ENCODE results near the gene DPP3. TPM values are rescaled to one million over a fixed set of nuclear protein-coding genes. Genes with fewer than 3 reads are reported as not detected.
A peak's percentile ranks its signal among the peaks of the same experiment; 100 is the strongest.

Gene DPP3
- total RNA-seq, 1 experiment from 2014 or later = 55.6 TPM

GRCh38 chr11:66443602-66444001 lies 36.6 kb upstream of the DPP3 start:
- ATAC-seq = no peak
- no peaks in the 10 kb centered on the region for H3K36me3 ChIP-seq (ENCODE audit: control insufficient read depth in 1 of 2, insufficient read depth in 2 of 2, low read length in 2 of 2)
- DNase-seq (ENCODE audit: low read depth, low spot score) = peak; percentile 19
- H3K79me2 ChIP-seq (ENCODE audit: insufficient read depth, low read length) = no peaks in the 10 kb centered on the region
- CTCF ChIA-PET = no interaction called here
- intact Hi-C loops (cut with micrococcal nuclease) = no loop called here
- H3K27me3 ChIP-seq (ENCODE audit: insufficient read depth, low read length) = no peaks in the 10 kb centered on the region
- no peaks in the 10 kb centered on the region for H3K9me2 ChIP-seq (ENCODE audit: insufficient read depth)
- H3K4me2 ChIP-seq (ENCODE audit: low read length) = peak overlapping the region; percentile 27
- no peaks in the 10 kb centered on the region for H4K20me1 ChIP-seq (ENCODE audit: insufficient read depth)
- RAD21 ChIA-PET (ENCODE audit: low non-redundant PET in 1 of 2, low total read pairs in 2 of 2, uncharacterized antibody in 2 of 2, unreplicated experiment in 2 of 2) = no interaction called here
- no peak overlapping the region for H3K4me3 ChIP-seq (replicated peaks in 1 of 2; ENCODE audit: low read depth in 1 of 2, low read length in 2 of 2)
- BruUV-seq (replicated peaks) = no TSS peak
- no peak overlapping the region for H2AFZ ChIP-seq (ENCODE audit: low read depth, low read length, poor library complexity, severe bottlenecking)
- no peak overlapping the region for H3K27ac ChIP-seq (ENCODE audit: low read depth, low read length)
- H3K9ac ChIP-seq (ENCODE audit: low read length) = no peak overlapping the region
- peaks cover 0 to 16% of the 10 kb centered on the region in 2 experiments; a peak in 2 of 4 replicates for H3K4me1 ChIP-seq (ENCODE audit: control insufficient read depth in 1 of 2, insufficient read depth in 2 of 2, low read length in 2 of 2)
- POLR2A ChIA-PET = no interaction called here
- no peaks in the 10 kb centered on the region for H3K9me3 ChIP-seq (ENCODE audit: control insufficient read depth in 1 of 2, insufficient read depth in 1 of 2, low read depth in 1 of 2, low read length in 2 of 2)
- TF ChIP-seq ZBTB33 (IDR thresholded peaks at IDR 0.05; ENCODE audit: extremely low read depth, insufficient replicate concordance, low read length) (no peak), EZH2 (IDR thresholded peaks at IDR 0.05) (no peak), MAX (IDR thresholded peaks at IDR 0.05) (peak; percentile 43; the same call in 1 of the 2 replicates), JUND (IDR thresholded peaks at IDR 0.05) (no peak), CEBPB (IDR thresholded peaks at IDR 0.05; ENCODE audit: low read depth) (peak; percentile 58; the same call in 1 of the 2 replicates), RAD21 (IDR thresholded peaks at IDR 0.05; ENCODE audit: low read depth) (no peak), YY1 (IDR thresholded peaks at IDR 0.05; ENCODE audit: extremely low read depth, insufficient replicate concordance, low read depth, low read length) (no peak), EZH2phosphoT487 (IDR thresholded peaks at IDR 0.05; ENCODE audit: borderline replicate concordance) (no peak), SP1 (IDR thresholded peaks at IDR 0.05; ENCODE audit: low read depth) (0 out of 2 replicates have a peak, but pooled peaks have one; percentile 29), ZNF274 (IDR thresholded peaks at IDR 0.05; ENCODE audit: low read depth, low read length) (no peak), POLR2A (IDR thresholded peaks at IDR 0.05; ENCODE audit: borderline replicate concordance, extremely low read depth, insufficient read depth, insufficient read length) (no peak), FOSL1 (IDR thresholded peaks at IDR 0.05; ENCODE audit: low read depth) (peak; percentile 47; the same call in 1 of the 2 replicates), REST (IDR thresholded peaks at IDR 0.05; ENCODE audit: low read depth) (no peak), ZFX (IDR thresholded peaks at IDR 0.05) (no peak), ATF3 (IDR thresholded peaks at IDR 0.05) (no peak), SRF (IDR thresholded peaks at IDR 0.05; ENCODE audit: low read depth) (peak; percentile 67), CBX3 (IDR thresholded peaks at IDR 0.05; ENCODE audit: low read depth) (no peak), TCF7L2 (IDR thresholded peaks at IDR 0.05; ENCODE audit: borderline replicate concordance, extremely low read depth, insufficient read depth, insufficient read length) (no peak), SIN3A (IDR thresholded peaks at IDR 0.05; ENCODE audit: low read depth) (no peak), ELF1 (IDR thresholded peaks at IDR 0.05; ENCODE audit: borderline replicate concordance, low read depth) (no peak), CTCF (IDR thresholded peaks at IDR 0.05 in 2 of 3, conservative IDR thresholded peaks at IDR 0.05 in 1 of 3; ENCODE audit: borderline replicate concordance in 1 of 3, insufficient read depth in 1 of 3, low read depth in 2 of 3, low read length in 2 of 3) (no peak), POLR2AphosphoS5 (IDR thresholded peaks at IDR 0.05; ENCODE audit: low read depth, low read length) (no peak)
